Heart right ventricle (tissue), 16 donors: Measurements from ENCODE around the gene HBP1. TPM values are rescaled to one million over a fixed set of nuclear protein-coding genes. Genes with fewer than 3 reads are reported as not detected.

Experiments
- ATAC-seq, 8 donors: fragments of 200-7000 bp; cut with Tn5 transposase; one replicate each; pipeline ENCODE4 v1.9.1; 2020; ENCODE audit warnings: mild to moderate bottlenecking in 8 of 8, moderate library complexity in 8 of 8, moderate number of reproducible peaks in 1 of 8
- DNase-seq, 2 donors: peaks; one replicate each; pipeline ENCODE4 v3.0.0-alpha.2; 2020
- H3K27ac ChIP-seq, 10 donors: fragments of 200-600 bp; sonication (generic) in 2 of 10; one replicate each; pipeline versions ENCODE4 v1.5.0 to v1.8.0; 2020 to 2022; ENCODE audit warnings: mild to moderate bottlenecking in 3 of 10
- H3K27me3 ChIP-seq, 7 donors: fragments of 200-600 bp; one replicate each; pipeline ENCODE4 v1.8.0; 2021 to 2022; ENCODE audit warnings: mild to moderate bottlenecking in 2 of 7
- H3K36me3 ChIP-seq, 9 donors: fragments of 200-600 bp; sonication (generic) in 1 of 9; one replicate each; pipeline versions ENCODE4 v1.5.0 to v1.8.0; 2020 to 2022; ENCODE audit warnings: mild to moderate bottlenecking in 2 of 9
- H3K4me1 ChIP-seq, 9 donors: fragments of 200-600 bp; sonication (generic) in 1 of 9; one replicate each; pipeline versions ENCODE4 v1.5.0 to v1.8.0; 2020 to 2022; ENCODE audit warnings: mild to moderate bottlenecking in 4 of 9
- H3K4me3 ChIP-seq, 10 donors: fragments of 200-600 bp; sonication (generic) in 2 of 10; one replicate each; pipeline versions ENCODE4 v1.5.0 to v1.8.0; 2020 to 2022; ENCODE audit warnings: mild to moderate bottlenecking in 7 of 10, moderate library complexity in 2 of 10
- H3K9me3 ChIP-seq, 11 donors: fragments of 200-600 bp in 10 of 11; sonication (generic) in 2 of 11; one replicate each; pipeline versions ENCODE4 v1.5.0 to v1.8.0; 2013 to 2022; ENCODE audit warnings: mild to moderate bottlenecking in 2 of 11, control low read depth in 1 of 11, moderate library complexity in 1 of 11
- CTCF ChIP-seq, 9 donors: fragments of 200-600 bp; sonication (generic) in 2 of 9; IDR thresholded peaks; one replicate each; pipeline versions ENCODE4 v1.5.0 to v1.8.0; 2021 to 2022; ENCODE audit warnings: antibody characterized with exemption in 9 of 9, mild to moderate bottlenecking in 5 of 9, moderate library complexity in 1 of 9
- whole genome bisulfite sequencing, 2 donors: extraction: QIAGEN DNeasy Blood & Tissue Kit; methylation state at CpG; one replicate each; pipeline ENCODE4 v1.1.7; 2013; ENCODE audit warnings: inconsistent platforms in 1 of 2; 5-methylcytosine and 5-hydroxymethylcytosine counted together
- intact Hi-C, 10 donors: fragments of 100-400 bp; cut with DNase I; formaldehyde crosslinking; loops; one replicate each; pipeline versions ENCODE4 v1.11.1 to v1.14.2; 2022
- polyA plus RNA-seq, 2 donors: library from polyadenylated mRNA; stranded (reverse); fragments of 200-250 nt; gene quantifications; one replicate each; pipeline ENCODE4 v1.2.3, GENCODE V29; 2013
- total RNA-seq, 10 donors: library from RNA; stranded (reverse); fragmentation: NEBNext Ultra II Directional in 3 of 10; extraction: Animal tissue kit (Norgen Biotek cat#: 25700) in 3 of 10; gene quantifications; one replicate each; pipeline versions ENCODE4 v1.2.1 to v1.2.4, GENCODE V29; 2021 to 2023
- donor health status: Arrhythmogenic right ventricular cardiomyopathy.
- donor health status: ischemic (EF 13 %, LVEDD 7.1; RV severe dilation, severe dysfunction).
- donor health status: healthy with polysubstance abuse.
- donor health status: DM: no; HTN: yes; CAD: no.
- donor health status: DM: no; HTN: no; CAD: no.
- donor health status: ischemic (EF 25% LVEDD 6.9; RV normal size, moderate dysfunction).
- donor health status: ischemic (EF 25% LVEDD 5.7; RV mildly dilated, moderate dysfunction).
- donor health status: healthy.
- donor health status: DM: yes; HTN: yes; CAD: no.
- donor health status: Ischemic cardiomyopathy.
- donor health status: ischemic (EF 35%, LVEDD 5.7; RV mildly dilated, moderate dysfunction).
- donor health status: nonischemic (EF 11% LVEDD 7.7; RV severe dilation, severe dysfunction).
- donor health status: DM: yes; HTN: yes; CAD: no.
- donor health status: PGD.
- donor health status: ischemic (EF 29% LVEDD 5.4; RV normal size, mild dysfunction).
- donor health status: nonischemic (EF 23%, LVEDD 6.1; RV moderate dilation, normal function).

The HBP1 gene
- total and polyA plus RNA-seq, 12 donors: 21.4 to 80.3 (median 60.3) TPM

- WGBS, 2 donors: 25 to 32% methylated on average over 1 of the region's 1 CpG
- intact Hi-C loops: loop anchor here in 3 of 10 donors (10.0 kb wide), 3 partner anchors 391 to 681 kb away; partner anchors contain the start of gene BCAP29 (in 1 of the 3)
- Histone ChIP-seq H3K9me3 (no peaks in the 10 kb centered on the region), H3K27me3 (no peaks in the 10 kb centered on the region), H3K36me3 (peaks cover 0 to 100% (median 46%) of the 10 kb centered on the region in 9 donors), H3K27ac (peak overlapping the region in 4 of 10 donors; percentile 11 to 42 (median 14)), H3K4me1 (peaks cover 0 to 16% (median 9%) of the 10 kb centered on the region in 9 donors), H3K4me3 (no peak overlapping the region)
- TF ChIP-seq CTCF (IDR thresholded peaks at IDR 0.05): peak in 4 of 9 donors; percentile 15 to 20 (median 19)
- ATAC-seq: no peak
- no peak for DNase-seq
Observed at GRCh38 chr7:107194052-107194451, 25.2 kb downstream of the HBP1 start.

GRCh38 chr7:107196834-107197610 lies 28.2 kb downstream of the HBP1 start:
- intact Hi-C loops: loop anchor here in 4 of 10 donors (5.0 to 10.0 kb wide), 4 partner anchors 388 to 678 kb away; partner anchors contain the start of gene BCAP29 (in 1 of the 4)

GRCh38 chr7:107201795-107202450 lies 33.1 kb downstream of the HBP1 start:
- peaks cover 0 to 15% (median 2%) of the 10 kb centered on the region in 9 donors for H3K4me1 ChIP-seq
- no peaks in the 10 kb centered on the region for H3K27me3 ChIP-seq
- peak overlapping the region in 6 of 10 donors; percentile 18 to 56 (median 46) for H3K27ac ChIP-seq
- ATAC-seq (peak; percentile 79 to 94 (median 86)), DNase-seq (peak; percentile 50 to 51)
- no peaks in the 10 kb centered on the region for H3K9me3 ChIP-seq
- 34 to 55% methylated on average over 4 of the region's 4 CpGs for WGBS, 2 donors
- H3K4me3 ChIP-seq: no peak overlapping the region
- intact Hi-C loops: loop anchor here in 7 of 10 donors (2.0 to 10.0 kb wide), 9 partner anchors 253 to 673 kb away; partner anchors contain the start of gene BCAP29 (in 2 of the 7)
- H3K36me3 ChIP-seq: peaks cover 0 to 100% (median 50%) of the 10 kb centered on the region in 9 donors
- peak in 8 of 9 donors; percentile 29 to 73 (median 62) for TF ChIP-seq CTCF (IDR thresholded peaks at IDR 0.05)

More at GRCh38 chr7:107196834-107197610, 28.2 kb downstream of the HBP1 start:
- Histone ChIP-seq H3K4me3 (no peak overlapping the region), H3K27me3 (no peaks in the 10 kb centered on the region), H3K27ac (no peak overlapping the region), H3K36me3 (peaks cover 0 to 100% (median 46%) of the 10 kb centered on the region in 9 donors), H3K4me1 (peaks cover 0 to 17% (median 10%) of the 10 kb centered on the region in 9 donors), H3K9me3 (no peaks in the 10 kb centered on the region)
- DNase-seq: no peak
- WGBS, 2 donors: 91 to 92% methylated on average over 10 of the region's 10 CpGs
- TF ChIP-seq CTCF (IDR thresholded peaks at IDR 0.05): no peak
- ATAC-seq: no peak

GRCh38 chr7:107203607-107204006 lies 34.8 kb downstream of the HBP1 start:
- intact Hi-C loops: loop anchor here in 7 of 10 donors (5.0 to 10.0 kb wide), 8 partner anchors 251 to 671 kb away; partner anchors contain the start of gene BCAP29 (in 1 of the 7)
- no peak overlapping the region for H3K4me3 ChIP-seq
- peaks cover 0 to 100% (median 43%) of the 10 kb centered on the region in 9 donors for H3K36me3 ChIP-seq
- 91 to 96% methylated on average over 7 of the region's 7 CpGs for WGBS, 2 donors
- H3K4me1 ChIP-seq: peaks cover 5 to 32% (median 18%) of the 10 kb centered on the region in 9 donors
- H3K9me3 ChIP-seq: no peaks in the 10 kb centered on the region
- H3K27me3 ChIP-seq: no peaks in the 10 kb centered on the region
- no peak for DNase-seq
- H3K27ac ChIP-seq: peak overlapping the region in 1 of 10 donors; percentile 16
- TF ChIP-seq CTCF (IDR thresholded peaks at IDR 0.05): no peak
- no peak for ATAC-seq
